EH (cell line): ENCODE measurements around the gene NTN5.
"Not testable (repeated sequence)": the region's sequence is repeated elsewhere in the genome, so short reads cannot be mapped to it uniquely, and the experiment has no call there.

Experiments
- DNase-seq: peaks from one replicate; pipeline ENCODE4 v3.0.0-alpha.2; 2015; ENCODE audit warnings: low read depth

The NTN5 gene

GRCh38 chr19:48672994-48673393 is at the start of gene NTN5:
NTN5 (minus strand) TSS chr19:48673017; CDS start chr19:48670986, 2,031 bp downstream.
- no peak for DNase-seq

GRCh38 chr19:48722196-48722708 is 49.4 kb upstream of the NTN5 start:
- DNase-seq = no peak

- peak; percentile 100 for DNase-seq
These were observed 47.9 kb upstream of the NTN5 start for GRCh38 chr19:48720613-48721296.

GRCh38 chr19:48720251-48720612 is 47.4 kb upstream of the NTN5 start:
- no peak for DNase-seq

GRCh38 chr19:48719263-48720171 is 46.7 kb upstream of the NTN5 start, which contains the start of gene MAMSTR:
MAMSTR (minus strand) TSS chr19:48719725; CDS start chr19:48719031, 694 bp downstream.
- DNase-seq = no peak

GRCh38 chr19:48718711-48719231 is 46.0 kb upstream of the NTN5 start:
- no peak for DNase-seq

GRCh38 chr19:48718106-48718505 is 45.3 kb upstream of the NTN5 start:
- DNase-seq = not testable (repeated sequence)

GRCh38 chr19:48716562-48717291 is 43.9 kb upstream of the NTN5 start:
- peak; percentile 68 for DNase-seq

- DNase-seq = peak; percentile 53
These were observed 42.9 kb upstream of the NTN5 start for GRCh38 chr19:48715681-48716171.

- no peak for DNase-seq
These were observed 42.2 kb upstream of the NTN5 start for GRCh38 chr19:48714759-48715675.

- peak; percentile 100 for DNase-seq
These were observed 41.3 kb upstream of the NTN5 start for GRCh38 chr19:48713864-48714755.

GRCh38 chr19:48713041-48713863 is 40.4 kb upstream of the NTN5 start:
- DNase-seq = peak; percentile 27

- no peak for DNase-seq
These were observed 38.4 kb upstream of the NTN5 start for GRCh38 chr19:48711106-48711662.

- DNase-seq = no peak
These were observed 35.7 kb upstream of the NTN5 start for GRCh38 chr19:48708471-48708870.

GRCh38 chr19:48705431-48705830 is 32.6 kb upstream of the NTN5 start:
- DNase-seq = peak; percentile 6

GRCh38 chr19:48703316-48703715 is 30.5 kb upstream of the NTN5 start:
- DNase-seq = no peak

GRCh38 chr19:48702701-48703100 is 29.9 kb upstream of the NTN5 start:
- no peak for DNase-seq

- peak; percentile 82 for DNase-seq
These were observed 25.2 kb upstream of the NTN5 start for GRCh38 chr19:48698046-48698445.
